Upper lobe of left lung (tissue), 6 donors: ENCODE measurements around the gene NTNG2. TPM values are rescaled to one million over a fixed set of nuclear protein-coding genes. Genes with fewer than 3 reads are reported as not detected.

ENCODE experiments used
- ATAC-seq, 2 donors: fragments of 200-7000 bp; cut with Tn5 transposase; one replicate each; pipeline ENCODE4 v1.9.1; 2022; ENCODE audit warnings: mild to moderate bottlenecking in 2 of 2, moderate library complexity in 2 of 2; ENCODE audit not compliant: low FRiP score in 2 of 2
- DNase-seq, 2 donors: peaks; one replicate each; pipeline ENCODE4 v3.0.0-alpha.2; 2019 to 2020
- H3K27ac ChIP-seq, 4 donors: fragments of 200-600 bp; sonication (generic); one replicate each; pipeline ENCODE4 v1.5.1; 2016 to 2019
- H3K27me3 ChIP-seq, 4 donors: fragments of 200-600 bp; sonication (generic); one replicate each; pipeline ENCODE4 v1.5.1; 2017 to 2019
- H3K36me3 ChIP-seq, 4 donors: fragments of 200-600 bp; sonication (generic); one replicate each; pipeline ENCODE4 v1.5.1; 2016 to 2019
- H3K4me1 ChIP-seq, 4 donors: fragments of 200-600 bp; sonication (generic); one replicate each; pipeline ENCODE4 v1.5.1; 2018 to 2019
- H3K4me3 ChIP-seq, 4 donors: fragments of 200-600 bp; sonication (generic); one replicate each; pipeline ENCODE4 v1.5.1; 2017 to 2019; ENCODE audit warnings: mild to moderate bottlenecking in 2 of 4, moderate library complexity in 1 of 4
- H3K9me3 ChIP-seq, 4 donors: fragments of 200-600 bp; sonication (generic); one replicate each; pipeline ENCODE4 v1.5.1; 2018 to 2019
- CTCF ChIP-seq, 6 experiments: fragments of 450-650 bp in 4 of 6; fragments of 200-600 bp in 2 of 6; sonication (generic) in 2 of 6; IDR thresholded peaks; one replicate each; pipeline ENCODE4 v1.5.1; 2016 to 2019; ENCODE audit warnings: antibody characterized with exemption in 6 of 6
- EP300 ChIP-seq, 4 donors: sonication (generic); formaldehyde crosslinking; IDR thresholded peaks; one replicate each; pipeline ENCODE4 v1.5.1; 2017; ENCODE audit warnings: antibody characterized with exemption in 4 of 4, control low read depth in 2 of 4
- POLR2A ChIP-seq, 4 donors: fragments of 450-650 bp; IDR thresholded peaks; one replicate each; pipeline ENCODE4 v1.5.1; 2016 to 2017; ENCODE audit warnings: antibody characterized with exemption in 4 of 4, mild to moderate bottlenecking in 2 of 4
- POLR2AphosphoS5 ChIP-seq, 2 donors: sonication (generic); formaldehyde crosslinking; IDR thresholded peaks; one replicate each; pipeline ENCODE4 v1.5.1; 2017; ENCODE audit warnings: antibody characterized with exemption in 2 of 2
- WGBS, 2 donors: methylation state at CpG; one replicate each; pipeline ENCODE4 v1.1.5; 2017 to 2018; 5-methylcytosine and 5-hydroxymethylcytosine counted together
- total RNA-seq, 6 donors: library from RNA; depleted of rRNA in 4 of 6; stranded (reverse); fragments of >200 nt in 4 of 6; gene quantifications; one replicate each; pipeline versions ENCODE4 v1.1.0 to v1.2.1, GENCODE V29; 2016 to 2021
- donor health status: DM: no; HTN: no; CAD: no; lungs with moderate emphysema.
- donor health status: DM: no; HTN: yes; CAD: no; lungs with severe emphysema.

The NTNG2 gene
- total RNA-seq, 6 donors from 2014 or later = 2.1 to 8.2 (median 4.3) TPM

- H3K27me3 ChIP-seq = no peaks in the 10 kb centered on the region
- H3K9me3 ChIP-seq = no peaks in the 10 kb centered on the region
- DNase-seq (peak in 1 of 2 donors; percentile 58), ATAC-seq (peak; percentile 34 to 48)
- WGBS, 2 donors = 84% methylated on average over 10 of the region's 10 CpGs
- no peaks in the 10 kb centered on the region for H3K36me3 ChIP-seq
- TF ChIP-seq CTCF (IDR thresholded peaks at IDR 0.05) = no peak
- peak in 1 of 2 donors; percentile 27 for TF ChIP-seq POLR2AphosphoS5 (IDR thresholded peaks at IDR 0.05)
- H3K27ac ChIP-seq = peak overlapping the region in 3 of 4 donors; percentile 31 to 76 (median 44)
- H3K4me3 ChIP-seq = no peak overlapping the region
- H3K4me1 ChIP-seq = peaks cover 0 to 11% (median 8%) of the 10 kb centered on the region in 4 donors
Observed at GRCh38 chr9:132216861-132217619, 55.2 kb downstream of the NTNG2 start.

GRCh38 chr9:132218208-132218607 lies 56.4 kb downstream of the NTNG2 start:
- no peaks in the 10 kb centered on the region for H3K36me3 ChIP-seq
- peak overlapping the region; percentile 24 to 76 (median 38) for H3K27ac ChIP-seq
- WGBS, 2 donors = 73 to 80% methylated on average over 8 of the region's 8 CpGs
- H3K4me3 ChIP-seq = no peak overlapping the region
- TF ChIP-seq POLR2A (IDR thresholded peaks at IDR 0.05) = no peak
- TF ChIP-seq EP300 (IDR thresholded peaks at IDR 0.05) = no peak
- TF ChIP-seq CTCF (IDR thresholded peaks at IDR 0.05) = no peak
- TF ChIP-seq POLR2AphosphoS5 (IDR thresholded peaks at IDR 0.05) = no peak
- no peak for DNase-seq
- H3K27me3 ChIP-seq = no peaks in the 10 kb centered on the region
- H3K4me1 ChIP-seq = peaks cover 0 to 12% (median 9%) of the 10 kb centered on the region in 4 donors
- no peaks in the 10 kb centered on the region for H3K9me3 ChIP-seq
- no peak for ATAC-seq

GRCh38 chr9:132221941-132222340 lies 60.1 kb downstream of the NTNG2 start:
- Histone ChIP-seq H3K27me3 (no peaks in the 10 kb centered on the region), H3K36me3 (no peaks in the 10 kb centered on the region), H3K9me3 (no peaks in the 10 kb centered on the region), H3K4me3 (no peak overlapping the region), H3K4me1 (peaks cover 0 to 8% (median 2%) of the 10 kb centered on the region in 4 donors), H3K27ac (no peak overlapping the region)
- no peak for TF ChIP-seq POLR2AphosphoS5 (IDR thresholded peaks at IDR 0.05)
- no peak for TF ChIP-seq CTCF (IDR thresholded peaks at IDR 0.05)
- TF ChIP-seq POLR2A (IDR thresholded peaks at IDR 0.05) = no peak
- TF ChIP-seq EP300 (IDR thresholded peaks at IDR 0.05) = no peak
- no peak for ATAC-seq
- 89 to 90% methylated on average over 6 of the region's 6 CpGs for WGBS, 2 donors
- no peak for DNase-seq

- no peak overlapping the region for H3K4me3 ChIP-seq
- H3K36me3 ChIP-seq = no peaks in the 10 kb centered on the region
- TF ChIP-seq EP300 (IDR thresholded peaks at IDR 0.05) (no peak), CTCF (IDR thresholded peaks at IDR 0.05) (no peak), POLR2A (IDR thresholded peaks at IDR 0.05) (no peak), POLR2AphosphoS5 (IDR thresholded peaks at IDR 0.05) (no peak)
- no peak overlapping the region for H3K27ac ChIP-seq
- ATAC-seq (no peak), DNase-seq (no peak)
- no peaks in the 10 kb centered on the region for H3K9me3 ChIP-seq
- no peaks in the 10 kb centered on the region for H3K27me3 ChIP-seq
- WGBS, 2 donors = 74 to 85% methylated on average over 3 of the region's 3 CpGs
- peaks cover 0 to 8% (median 2%) of the 10 kb centered on the region in 4 donors for H3K4me1 ChIP-seq
Observed at GRCh38 chr9:132224645-132225044, 62.8 kb downstream of the NTNG2 start.
